ENCODE data around the gene UNC45B. TPM values are rescaled to one million over a fixed set of nuclear protein-coding genes. Genes with fewer than 3 reads are reported as not detected.

Gene UNC45B
- total RNA-seq = not detected in 2 replicates

- Mint-ChIP-seq H3K36me3 (ENCODE audit: low read depth) (no peaks in the 10 kb centered on the region), H3K9me3 (no peaks in the 10 kb centered on the region), H3K27me3 (peaks cover 14% of the 10 kb centered on the region), H3K4me3 (no peak within 1 kb of the TSS), H3K27ac (no peak within 1 kb of the TSS), H3K4me1 (peaks cover under 1% of the 10 kb centered on the region)
- intact Hi-C loops (cut with micrococcal nuclease) = loop anchor here (10.0 kb wide), 1 partner anchor 387 kb away; the partner anchor contains the start of gene SLFN12L
- ATAC-seq (ENCODE audit: low read depth) (no peak), DNase-seq (no peak)
- CTCF ChIA-PET = no interaction called here
- POLR2A ChIA-PET = no interaction called here
- TF ChIP-seq, protein P1, sequence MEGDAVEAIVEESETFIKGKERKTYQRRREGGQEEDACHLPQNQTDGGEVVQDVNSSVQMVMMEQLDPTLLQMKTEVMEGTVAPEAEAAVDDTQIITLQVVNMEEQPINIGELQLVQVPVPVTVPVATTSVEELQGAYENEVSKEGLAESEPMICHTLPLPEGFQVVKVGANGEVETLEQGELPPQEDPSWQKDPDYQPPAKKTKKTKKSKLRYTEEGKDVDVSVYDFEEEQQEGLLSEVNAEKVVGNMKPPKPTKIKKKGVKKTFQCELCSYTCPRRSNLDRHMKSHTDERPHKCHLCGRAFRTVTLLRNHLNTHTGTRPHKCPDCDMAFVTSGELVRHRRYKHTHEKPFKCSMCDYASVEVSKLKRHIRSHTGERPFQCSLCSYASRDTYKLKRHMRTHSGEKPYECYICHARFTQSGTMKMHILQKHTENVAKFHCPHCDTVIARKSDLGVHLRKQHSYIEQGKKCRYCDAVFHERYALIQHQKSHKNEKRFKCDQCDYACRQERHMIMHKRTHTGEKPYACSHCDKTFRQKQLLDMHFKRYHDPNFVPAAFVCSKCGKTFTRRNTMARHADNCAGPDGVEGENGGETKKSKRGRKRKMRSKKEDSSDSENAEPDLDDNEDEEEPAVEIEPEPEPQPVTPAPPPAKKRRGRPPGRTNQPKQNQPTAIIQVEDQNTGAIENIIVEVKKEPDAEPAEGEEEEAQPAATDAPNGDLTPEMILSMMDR (IDR thresholded peaks at IDR 0.05) = no peak
Measured at GRCh38 chr17:35147375-35147905, at the start of gene UNC45B. Gene UNC45B (plus strand): TSS chr17:35147817. CDS start chr17:35148264, 447 bp downstream.

DNA sequence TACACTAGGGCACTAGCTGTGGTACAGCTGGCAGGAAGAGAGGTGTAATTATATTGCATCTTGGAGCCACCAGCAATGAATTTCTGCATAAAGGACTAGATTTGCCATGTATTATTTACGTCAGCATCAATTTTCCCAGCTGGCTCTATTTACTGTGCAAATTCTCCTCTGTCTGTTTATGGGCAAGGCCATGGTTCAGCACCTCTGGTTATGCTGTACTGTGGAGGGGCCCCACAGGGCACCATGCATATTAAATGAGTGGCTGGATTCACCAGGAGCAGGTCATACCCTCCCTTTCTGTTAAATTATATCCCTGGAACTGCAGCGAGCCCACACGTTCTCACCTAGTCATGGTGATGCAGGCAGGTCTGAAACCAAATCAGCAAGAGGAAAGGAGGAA, 47.7 kb upstream of the UNC45B start:
- Mint-ChIP-seq H3K4me3 (no peak overlapping the region), H3K9me3 (no peaks in the 10 kb centered on the region), H3K27me3 (no peaks in the 10 kb centered on the region), H3K36me3 (ENCODE audit: low read depth) (peaks cover 49% of the 10 kb centered on the region), H3K27ac (no peak overlapping the region), H3K4me1 (no peaks in the 10 kb centered on the region)
- DNase-seq (no peak), ATAC-seq (ENCODE audit: low read depth) (no peak)
- TF ChIP-seq, protein P1 (IDR thresholded peaks at IDR 0.05) = no peak
- POLR2A ChIA-PET = no interaction called here
- CTCF ChIA-PET = no interaction called here
- intact Hi-C loops (cut with micrococcal nuclease) = no loop called here

GRCh38 chr17:35101036-35101435, 46.6 kb upstream of the UNC45B start:
- ChIA-PET POLR2A (no interaction called here), CTCF (no interaction called here)
- Mint-ChIP-seq H3K4me3 (no peak overlapping the region), H3K27ac (no peak overlapping the region), H3K4me1 (no peaks in the 10 kb centered on the region), H3K36me3 (ENCODE audit: low read depth) (peaks cover 60% of the 10 kb centered on the region), H3K27me3 (no peaks in the 10 kb centered on the region), H3K9me3 (peaks cover 5% of the 10 kb centered on the region)
- intact Hi-C loops (cut with micrococcal nuclease) = no loop called here
- TF ChIP-seq, protein P1 (IDR thresholded peaks at IDR 0.05) = no peak
- no peak for DNase-seq
- ATAC-seq (ENCODE audit: low read depth) = no peak

GRCh38 chr17:35101725-35102124, 45.9 kb upstream of the UNC45B start:
- ATAC-seq (ENCODE audit: low read depth) (no peak), DNase-seq (no peak)
- Mint-ChIP-seq H3K4me3 (no peak overlapping the region), H3K4me1 (no peaks in the 10 kb centered on the region), H3K9me3 (peaks cover 9% of the 10 kb centered on the region), H3K36me3 (ENCODE audit: low read depth) (peaks cover 67% of the 10 kb centered on the region), H3K27me3 (no peaks in the 10 kb centered on the region), H3K27ac (no peak overlapping the region)
- ChIA-PET POLR2A (no interaction called here), CTCF (no interaction called here)
- TF ChIP-seq, protein P1 (IDR thresholded peaks at IDR 0.05) = no peak
- intact Hi-C loops (cut with micrococcal nuclease) = no loop called here

DNA sequence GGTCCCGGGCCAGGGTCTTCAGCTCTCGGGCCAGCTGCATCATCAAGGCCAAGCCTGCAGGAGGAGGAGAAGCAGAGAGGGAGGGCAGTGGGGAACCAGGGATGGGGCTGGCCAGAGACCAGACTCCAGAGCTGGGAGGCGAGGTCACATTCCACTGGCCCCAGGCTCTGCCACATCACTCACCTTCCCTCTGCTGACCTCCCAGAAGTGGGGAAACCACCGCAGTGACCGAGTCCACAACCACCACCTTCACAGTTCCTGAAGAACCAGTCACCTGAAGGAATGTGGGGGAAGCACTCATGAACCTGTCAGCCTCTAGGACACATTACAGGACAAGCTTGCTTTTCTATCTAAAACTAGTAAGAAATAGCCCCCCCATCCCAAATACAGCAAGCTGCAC, 44.3 kb upstream of the UNC45B start:
- Mint-ChIP-seq H3K4me3 (no peak overlapping the region), H3K9me3 (peaks cover 9% of the 10 kb centered on the region), H3K4me1 (no peaks in the 10 kb centered on the region), H3K27me3 (no peaks in the 10 kb centered on the region), H3K27ac (no peak overlapping the region), H3K36me3 (ENCODE audit: low read depth) (peaks cover 67% of the 10 kb centered on the region)
- ATAC-seq (ENCODE audit: low read depth) (no peak), DNase-seq (no peak)
- ChIA-PET CTCF (no interaction called here), POLR2A (interaction anchor here (0.7 kb wide), 1 partner anchor 11 kb away, joined by 3 read pairs; no protein-coding TSS in a partner anchor)
- intact Hi-C loops (cut with micrococcal nuclease) = no loop called here
- TF ChIP-seq, protein P1 (IDR thresholded peaks at IDR 0.05) = no peak
